Measurements from ENCODE around the gene ACP1. TPM values are rescaled to one million over a fixed set of nuclear protein-coding genes. Genes with fewer than 3 reads are reported as not detected.

ACP1 gene
- total and polyA plus RNA-seq, 2 of the 8 experiments (the other 6 are each of a cell fraction or from before 2014, with no cell fraction given) = 115 to 155 TPM

- CTCF ChIA-PET (ENCODE audit: partially characterized antibody) = interaction anchor here (0.8 to 6.6 kb wide), 3 partner anchors 11 to 21 kb away, joined by 3 to 38 read pairs (median 4); no protein-coding TSS in a partner anchor
- no peak overlapping the region for H2BK120ac ChIP-seq (replicated peaks; ENCODE audit: low read depth, low read length)
- 92% methylated on average over 15 of the region's 15 CpGs; no CpG with 5 or more reads in 1 of the 2 experiments for WGBS, 2 experiments (ENCODE audit: extremely low coverage in 1 of 2, insufficient coverage in 1 of 2, insufficient read length in 1 of 2, insufficient replicate concordance in 2 of 2, low coverage in 1 of 2, low lambda C conversion rate in 2 of 2, missing lambda C conversion rate in 1 of 2)
Observed at GRCh38 chr2:249538-250042, 15.2 kb upstream of the ACP1 start.

More at GRCh38 chr2:249538-250042, 15.2 kb upstream of the ACP1 start:
- no peaks in the 10 kb centered on the region for H3K23me2 ChIP-seq (ENCODE audit: low read depth, low read length)
- no peak overlapping the region for H3K23ac ChIP-seq (ENCODE audit: insufficient read length)
- no peaks in the 10 kb centered on the region for H3K79me1 ChIP-seq (ENCODE audit: low read depth, low read length)
- H3K36me3 ChIP-seq (ENCODE audit: control insufficient read depth in 2 of 4, insufficient read depth in 4 of 4, low read length in 3 of 4) = peaks cover 0 to 12% (median 3%) of the 10 kb centered on the region in 4 experiments; a peak in 4 of 8 replicates
- H2BK20ac ChIP-seq (ENCODE audit: low read length) = no peak overlapping the region
- no peaks in the 10 kb centered on the region for H3K9me3 ChIP-seq (ENCODE audit: insufficient read depth in 2 of 2, low read depth in 1 of 2, low read length in 1 of 2)
- FAIRE-seq (no peak), DNase-seq (ENCODE audit: low read depth in 1 of 2, low spot score in 2 of 2) (no peak)
- no peak overlapping the region for H3K9ac ChIP-seq (replicated peaks in 1 of 4; ENCODE audit: extremely low read depth in 1 of 4, low read depth in 3 of 4, low read length in 3 of 4)
- no peaks in the 10 kb centered on the region for H3K4me1 ChIP-seq (replicated peaks in 1 of 4; ENCODE audit: control insufficient read depth in 3 of 4, insufficient read depth in 4 of 4, low read length in 3 of 4)
- peaks cover 0 to 2% of the 10 kb centered on the region in 2 experiments for H4K20me1 ChIP-seq (replicated peaks in 1 of 2; ENCODE audit: control insufficient read depth in 1 of 2, insufficient read depth in 2 of 2, low read length in 2 of 2)
- no peak overlapping the region for H4K5ac ChIP-seq (ENCODE audit: insufficient read length, low read depth, low read length)
- POLR2A ChIA-PET (ENCODE audit: partially characterized antibody) = interaction anchor here (1.6 kb wide), 1 partner anchor 12 kb away, joined by 5 read pairs; no protein-coding TSS in a partner anchor
- H3K56ac ChIP-seq (replicated peaks; ENCODE audit: insufficient read length, low read depth, low read length) = no peak overlapping the region
- H3K27me3 ChIP-seq (replicated peaks in 1 of 4; ENCODE audit: control insufficient read depth in 3 of 4, extremely low read depth in 1 of 4, insufficient read depth in 3 of 4, low read length in 3 of 4) = no peaks in the 10 kb centered on the region
- no peaks in the 10 kb centered on the region for H3K79me2 ChIP-seq (ENCODE audit: control insufficient read depth in 1 of 2, insufficient read depth in 2 of 2, low read length in 2 of 2)
- no peak overlapping the region for H3K4me2 ChIP-seq (ENCODE audit: insufficient read depth in 1 of 2, low read depth in 2 of 2, low read length in 2 of 2)
- no peak overlapping the region for H2BK12ac ChIP-seq (ENCODE audit: low read depth, low read length)
- H3K4ac ChIP-seq (replicated peaks; ENCODE audit: insufficient read length, low read depth, low read length) = no peak overlapping the region
- no peak for TF ChIP-seq POLR2AphosphoS5 (IDR thresholded peaks at IDR 0.05; ENCODE audit: low read depth, low read length)
- TF ChIP-seq PHF8 (conservative IDR thresholded peaks at IDR 0.05; ENCODE audit: low read depth, low read length) = no peak
- TF ChIP-seq MAFK (IDR thresholded peaks at IDR 0.05; ENCODE audit: low read depth, low read length) = no peak
- TF ChIP-seq EGR1 (IDR thresholded peaks at IDR 0.05; ENCODE audit: borderline replicate concordance, low read depth, low read length) = no peak
- TF ChIP-seq NRF1 (IDR thresholded peaks at IDR 0.05; ENCODE audit: low read depth, low read length) = no peak
- no peak for TF ChIP-seq RXRA (IDR thresholded peaks at IDR 0.05; ENCODE audit: insufficient read depth, low read depth, low read length)
- TF ChIP-seq EP300 (IDR thresholded peaks at IDR 0.05; ENCODE audit: borderline replicate concordance in 1 of 2, low read depth in 2 of 2, low read length in 2 of 2) = no peak
- no peak for TF ChIP-seq BACH1 (IDR thresholded peaks at IDR 0.05; ENCODE audit: low read length)
- no peak for TF ChIP-seq ASH2L (IDR thresholded peaks at IDR 0.05; ENCODE audit: low read length)
- no peak overlapping the region for H2BK5ac ChIP-seq (ENCODE audit: low read depth, low read length)
- H3K14ac ChIP-seq (ENCODE audit: insufficient read length) = no peak overlapping the region
- H3K4me3 ChIP-seq (ENCODE audit: extremely low read depth in 1 of 4, insufficient read depth in 2 of 4, low read depth in 3 of 4, low read length in 4 of 4) = no peak overlapping the region
- H4K8ac ChIP-seq (ENCODE audit: extremely low read depth, insufficient read depth, low read length) = no peak overlapping the region
- no peak overlapping the region for H4K91ac ChIP-seq (replicated peaks; ENCODE audit: insufficient read length, low read length)
- no peak overlapping the region for H2BK15ac ChIP-seq (ENCODE audit: low read length)
- no peak overlapping the region for H2AFZ ChIP-seq (ENCODE audit: low read length)
- no peak overlapping the region for H2AK5ac ChIP-seq (ENCODE audit: low read depth, low read length)
- no peak overlapping the region for H3K18ac ChIP-seq (ENCODE audit: extremely low read depth, low read length)
- H3K27ac ChIP-seq (ENCODE audit: low read depth, low read length) = no peak overlapping the region

Measured in H1 (cell line).